SH-SY5Y (cell line): ENCODE measurements around the gene FGL2.

Experiments used
- GATA2 ChIP-seq: IDR thresholded peaks from 2 replicates; pipeline ENCODE4 v1.6.1; 2011; ENCODE audit warnings: mild to moderate bottlenecking, low read depth, low read length
- GATA3 ChIP-seq: IDR thresholded peaks from 2 replicates; pipeline ENCODE4 v1.6.1; 2011; ENCODE audit warnings: low read depth, mild to moderate bottlenecking, low read length, moderate library complexity

- TF ChIP-seq GATA2 (no peak), GATA3 (no peak)
Measured at GRCh38 chr7:77242554-77242953, 42.9 kb upstream of the FGL2 start.
